Transverse colon (tissue), 3 donors: ENCODE data around the gene CLP1.

Source experiments
- POLR2A ChIP-seq: fragments of 450-650 bp; IDR thresholded peaks from one replicate; pipeline ENCODE4 v1.6.1; 2016; ENCODE audit warnings: antibody characterized with exemption, mild to moderate bottlenecking, moderate library complexity
- TF ChIP-seq, protein P1 (sequence below), 5 experiments: fragments of 200-600 bp in 3 of 5; fragments of 450-650 bp in 2 of 5; sonication (generic) in 3 of 5; IDR thresholded peaks; 1 replicate in 2 of 5; 2 replicates in 3 of 5; pipeline ENCODE4 v1.5.1; 2016 to 2017; ENCODE audit warnings: antibody characterized with exemption in 5 of 5, inconsistent platforms in 3 of 5, mild to moderate bottlenecking in 2 of 5, moderate library complexity in 1 of 5

DNA sequence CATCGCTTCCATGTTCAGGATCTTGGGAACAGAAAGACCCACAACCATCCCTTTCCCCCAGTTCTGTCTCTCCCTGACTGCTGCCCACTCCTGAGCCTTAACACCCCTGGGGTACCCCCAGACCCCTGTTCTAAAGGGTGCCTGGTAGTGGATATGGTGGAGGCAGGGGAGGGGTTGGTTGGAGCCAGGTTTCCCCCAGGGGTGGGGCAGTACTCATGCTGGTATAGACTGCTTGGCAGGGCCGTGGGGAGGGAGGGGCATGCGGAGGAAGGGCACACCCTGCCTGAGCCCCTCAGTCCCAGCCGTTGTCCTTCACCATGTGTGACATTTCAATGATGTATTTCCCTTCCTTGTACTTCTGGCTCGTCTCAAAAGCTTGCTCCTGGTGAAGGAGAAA lies 11.9 kb upstream of the CLP1 start:
- TF ChIP-seq, protein P1, sequence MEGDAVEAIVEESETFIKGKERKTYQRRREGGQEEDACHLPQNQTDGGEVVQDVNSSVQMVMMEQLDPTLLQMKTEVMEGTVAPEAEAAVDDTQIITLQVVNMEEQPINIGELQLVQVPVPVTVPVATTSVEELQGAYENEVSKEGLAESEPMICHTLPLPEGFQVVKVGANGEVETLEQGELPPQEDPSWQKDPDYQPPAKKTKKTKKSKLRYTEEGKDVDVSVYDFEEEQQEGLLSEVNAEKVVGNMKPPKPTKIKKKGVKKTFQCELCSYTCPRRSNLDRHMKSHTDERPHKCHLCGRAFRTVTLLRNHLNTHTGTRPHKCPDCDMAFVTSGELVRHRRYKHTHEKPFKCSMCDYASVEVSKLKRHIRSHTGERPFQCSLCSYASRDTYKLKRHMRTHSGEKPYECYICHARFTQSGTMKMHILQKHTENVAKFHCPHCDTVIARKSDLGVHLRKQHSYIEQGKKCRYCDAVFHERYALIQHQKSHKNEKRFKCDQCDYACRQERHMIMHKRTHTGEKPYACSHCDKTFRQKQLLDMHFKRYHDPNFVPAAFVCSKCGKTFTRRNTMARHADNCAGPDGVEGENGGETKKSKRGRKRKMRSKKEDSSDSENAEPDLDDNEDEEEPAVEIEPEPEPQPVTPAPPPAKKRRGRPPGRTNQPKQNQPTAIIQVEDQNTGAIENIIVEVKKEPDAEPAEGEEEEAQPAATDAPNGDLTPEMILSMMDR (IDR thresholded peaks at IDR 0.05): no peak
- no peak for TF ChIP-seq POLR2A
